Hippocampal formation (tissue), 2 donors: ENCODE measurements around the gene TFDP1.
"Not testable (repeated sequence)": the region's sequence is repeated elsewhere in the genome, so short reads cannot be mapped to it uniquely, and the experiment has no call there.

Experiments
- DNase-seq, 2 donors: peaks; one replicate each; lab custom pipeline; 2025; lab: John Stamatoyannopoulos, UW

TFDP1 gene

DNA sequence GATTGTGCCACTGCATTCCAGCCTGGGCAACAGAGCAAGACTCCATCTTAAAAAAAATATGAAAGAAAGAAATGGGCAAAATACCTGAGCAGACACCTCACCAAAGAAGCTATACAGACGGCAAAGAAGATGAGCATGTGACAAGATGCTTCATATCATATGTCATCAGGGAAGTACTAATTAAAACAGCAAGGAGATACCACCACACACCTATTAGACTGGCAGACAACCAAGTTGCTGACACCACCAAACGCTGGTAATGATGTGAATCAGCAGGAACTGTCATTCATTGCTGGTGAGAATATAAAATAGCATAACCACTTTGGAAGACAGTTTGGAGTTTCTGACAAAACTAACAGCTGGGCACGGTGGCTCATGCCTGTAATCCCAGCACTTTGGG is 11.5 kb upstream of the TFDP1 start:
- DNase-seq: no peak

DNA sequence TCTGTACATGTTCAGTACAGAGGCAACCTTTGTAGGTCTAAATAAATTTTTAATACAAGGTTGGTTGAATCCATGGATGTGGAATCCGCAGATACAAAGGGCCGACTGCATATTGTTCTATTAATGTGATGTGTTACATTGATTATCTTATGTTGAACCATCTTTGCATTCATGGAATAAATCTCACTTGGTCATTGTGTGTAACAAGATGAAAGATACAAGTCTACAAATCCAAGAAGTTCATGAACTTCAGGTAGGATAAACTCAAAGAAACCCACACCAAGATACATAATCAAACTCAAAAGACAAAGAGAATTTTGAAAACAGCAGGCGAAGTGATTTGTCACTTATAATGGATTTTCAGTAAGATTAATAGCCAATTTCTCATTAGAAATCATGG is 8.0 kb upstream of the TFDP1 start:
- DNase-seq: no peak

DNA sequence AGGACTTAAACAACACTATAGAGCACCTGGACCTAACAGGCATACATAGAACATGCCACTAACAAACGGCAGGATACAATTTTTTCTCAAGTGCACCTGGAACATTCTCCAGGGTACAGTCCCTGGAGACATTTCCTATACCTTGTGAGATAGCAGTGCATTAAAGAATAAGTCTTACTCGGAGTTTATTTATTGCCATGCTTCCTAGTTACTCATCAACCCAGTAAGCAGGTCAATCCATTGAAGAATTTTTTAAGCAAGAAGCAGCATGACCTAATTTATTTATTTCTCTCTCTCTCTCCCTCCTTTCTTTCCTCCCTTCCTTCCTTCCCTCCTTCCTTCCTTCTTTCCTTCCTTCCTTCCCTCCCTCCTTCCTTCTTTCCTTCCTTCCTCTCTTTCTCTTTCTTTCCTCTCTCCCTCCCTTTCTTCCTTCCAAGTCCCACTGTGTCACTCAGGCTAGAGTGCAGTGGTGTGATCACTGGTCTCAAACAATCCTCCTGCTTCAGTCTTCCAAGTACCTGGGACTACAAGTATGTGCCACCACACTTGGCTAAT is 6.6 kb upstream of the TFDP1 start:
- no peak for DNase-seq

DNA sequence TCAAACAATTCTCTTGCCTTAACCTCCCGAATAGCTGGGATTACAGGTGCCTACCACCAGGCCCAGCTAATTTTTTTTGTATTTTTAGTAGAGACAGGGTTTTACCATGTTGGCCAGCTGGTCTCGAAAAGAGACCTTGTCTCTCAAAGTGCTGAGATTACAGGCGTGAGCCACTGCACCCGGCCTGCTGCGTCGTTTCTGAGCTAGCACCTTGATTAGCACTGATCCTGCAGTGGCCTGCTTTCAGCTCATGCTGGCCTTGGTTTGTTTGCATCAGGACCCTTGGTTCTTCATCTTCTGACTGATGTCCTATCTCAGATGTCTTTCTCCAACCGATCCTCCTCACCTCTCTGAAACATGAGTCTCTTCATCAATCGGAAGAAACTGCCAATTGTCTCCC is 4.9 kb upstream of the TFDP1 start:
- no peak for DNase-seq

DNA sequence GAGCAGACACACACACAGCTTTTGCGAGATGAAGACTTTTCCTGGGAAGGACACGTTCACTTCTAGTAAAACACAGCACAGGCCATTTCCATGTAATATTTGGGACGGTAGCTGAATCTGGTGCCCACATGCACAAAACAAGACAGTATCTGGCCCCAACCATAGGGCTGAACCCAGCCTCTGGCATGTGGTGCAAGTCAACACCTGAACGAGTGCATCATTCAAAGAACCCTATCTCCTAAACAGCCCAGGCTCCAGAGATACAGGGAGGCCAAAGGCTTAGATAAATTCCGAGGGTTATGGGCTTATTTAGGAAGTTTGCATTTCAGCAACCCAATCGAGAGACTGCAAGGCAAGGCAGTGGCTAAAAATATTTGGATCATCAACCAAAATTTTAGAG is 2.7 kb upstream of the TFDP1 start:
- no peak for DNase-seq

DNA sequence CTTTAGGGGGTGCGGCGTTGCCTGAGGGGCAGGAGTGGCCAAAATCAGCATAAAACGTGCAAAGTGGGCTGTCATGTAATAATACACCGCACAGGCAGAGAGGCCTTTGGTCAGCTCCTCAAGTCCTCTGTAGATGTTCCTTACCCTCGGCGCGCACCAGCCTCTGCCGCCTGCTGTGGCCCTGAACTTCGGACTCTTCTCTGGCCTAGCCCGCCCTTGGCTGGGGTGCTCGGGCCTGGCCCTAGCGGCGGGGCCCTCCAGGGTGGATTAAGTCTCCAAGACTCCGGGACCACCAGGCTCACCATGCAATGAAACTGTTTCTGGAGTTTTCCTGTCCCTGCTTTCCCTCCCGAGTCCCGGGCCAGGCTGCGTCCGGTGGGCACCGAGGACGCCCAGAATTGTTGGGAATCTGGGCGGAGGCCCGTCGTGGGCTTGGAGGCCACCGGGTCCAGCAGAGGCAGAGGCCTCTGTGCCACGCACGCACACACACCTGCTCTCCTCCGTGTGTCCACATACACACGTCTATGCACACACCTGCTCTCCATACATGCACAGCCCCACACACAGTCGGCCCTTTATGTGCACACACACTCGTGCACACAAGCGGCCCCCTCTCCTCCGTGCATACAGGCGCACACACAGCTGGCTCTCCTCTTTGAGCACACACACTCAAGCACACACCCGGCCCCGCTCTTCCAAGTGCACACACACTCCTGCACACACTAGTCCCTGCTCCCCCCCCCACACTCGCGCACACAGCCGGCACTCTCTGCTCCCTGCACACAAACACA is 1.5 kb upstream of the TFDP1 start:
- no peak for DNase-seq

DNA sequence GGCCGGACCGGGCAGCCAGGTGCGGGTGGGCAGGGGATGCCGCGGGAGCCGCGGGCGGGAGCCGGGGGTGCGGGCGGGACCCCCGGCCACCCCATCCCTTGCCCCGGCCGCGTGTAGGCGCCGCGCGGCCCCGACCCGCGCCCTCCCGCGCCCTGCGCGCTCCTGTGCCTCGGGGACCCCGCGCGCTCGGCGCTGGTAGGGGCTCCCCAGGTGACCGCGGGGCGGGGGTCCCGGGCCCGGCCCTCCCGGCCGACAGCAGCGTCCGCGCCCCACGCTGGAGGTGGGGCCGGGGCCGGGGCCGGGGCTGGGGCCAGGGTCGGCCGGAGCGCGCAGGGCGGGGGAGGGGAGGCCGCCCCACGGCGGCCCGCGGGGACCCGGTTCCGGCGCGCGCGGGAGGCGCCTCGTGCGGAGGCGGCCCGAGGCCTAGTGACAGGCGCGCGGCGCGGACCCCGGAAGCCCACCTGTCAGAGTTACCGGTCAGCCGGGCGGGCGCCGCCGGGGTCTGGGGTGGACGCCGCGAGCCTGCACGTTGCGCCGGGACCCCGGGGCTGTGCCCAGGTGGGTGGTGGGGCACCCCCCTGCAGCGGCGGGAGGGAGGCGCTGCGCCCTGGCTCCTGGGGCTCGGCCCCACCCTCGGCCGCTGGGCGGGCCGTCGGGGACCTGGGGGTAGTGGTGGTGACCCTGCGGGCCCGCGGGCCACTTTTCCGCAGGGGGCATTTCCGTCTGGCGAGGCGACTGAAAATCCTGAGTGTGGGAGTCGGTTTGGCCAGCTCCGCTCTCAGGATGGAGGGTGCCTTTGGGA is 518 bp downstream of the TFDP1 start:
- no peak for DNase-seq

DNA sequence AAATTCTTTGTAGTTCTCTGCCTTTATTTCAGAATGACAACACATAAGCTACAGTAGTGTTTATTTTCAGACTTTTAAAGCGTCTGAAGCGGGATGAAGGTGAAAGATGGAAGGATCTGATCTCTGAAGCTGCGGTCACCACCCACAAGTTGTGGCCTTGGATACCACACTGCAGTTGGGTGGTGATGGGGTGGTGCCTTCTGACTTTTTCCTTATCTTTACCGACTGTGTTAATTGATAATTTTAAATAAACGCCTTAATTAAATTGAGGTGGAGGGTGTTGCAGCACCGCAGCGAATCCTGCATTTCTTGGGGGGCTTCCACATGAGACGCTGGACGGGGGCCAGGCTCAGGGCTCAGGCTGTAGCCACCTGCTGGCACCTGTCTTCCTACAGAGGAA is 1.3 kb downstream of the TFDP1 start:
- no peak for DNase-seq

DNA sequence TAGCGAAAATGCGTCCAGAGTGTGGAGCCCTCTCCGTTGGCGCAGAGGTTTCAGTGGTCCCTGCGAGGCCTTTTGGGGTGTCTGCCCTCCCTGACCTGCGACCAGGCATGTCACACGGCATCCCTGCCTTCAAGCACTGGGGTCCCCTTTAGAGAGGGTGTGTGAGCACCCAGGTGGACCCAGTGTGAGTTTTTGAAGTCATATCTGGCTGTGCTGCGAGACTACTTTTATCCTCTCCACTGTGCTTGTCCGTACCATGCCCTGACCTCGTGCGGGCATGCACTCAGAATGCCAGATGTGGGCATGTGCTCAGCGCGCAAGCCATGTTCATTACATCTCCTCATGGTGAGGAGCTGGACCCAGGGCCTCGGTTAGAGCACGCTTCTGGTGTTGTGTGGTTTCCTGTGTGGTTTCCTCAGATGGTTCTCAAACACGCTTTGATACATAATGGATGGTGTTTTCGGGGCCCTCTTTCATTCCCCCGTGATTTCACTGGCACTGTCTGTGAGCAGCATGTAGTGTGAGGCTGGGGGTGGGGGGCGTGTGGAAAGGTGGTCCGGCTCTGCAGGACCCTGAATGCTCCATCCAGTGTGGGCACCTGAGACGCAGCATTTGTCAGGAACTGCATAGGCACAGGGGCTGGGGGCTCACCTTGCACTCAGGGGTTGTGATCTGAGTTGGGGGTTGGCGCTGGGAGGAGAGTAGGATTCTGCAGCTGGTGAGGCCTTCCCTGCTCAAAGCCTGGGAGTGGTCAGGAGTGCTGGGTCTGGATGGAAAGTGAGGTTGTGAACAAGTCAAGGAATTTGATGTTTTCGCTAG is 2.3 kb downstream of the TFDP1 start:
- no peak for DNase-seq

DNA sequence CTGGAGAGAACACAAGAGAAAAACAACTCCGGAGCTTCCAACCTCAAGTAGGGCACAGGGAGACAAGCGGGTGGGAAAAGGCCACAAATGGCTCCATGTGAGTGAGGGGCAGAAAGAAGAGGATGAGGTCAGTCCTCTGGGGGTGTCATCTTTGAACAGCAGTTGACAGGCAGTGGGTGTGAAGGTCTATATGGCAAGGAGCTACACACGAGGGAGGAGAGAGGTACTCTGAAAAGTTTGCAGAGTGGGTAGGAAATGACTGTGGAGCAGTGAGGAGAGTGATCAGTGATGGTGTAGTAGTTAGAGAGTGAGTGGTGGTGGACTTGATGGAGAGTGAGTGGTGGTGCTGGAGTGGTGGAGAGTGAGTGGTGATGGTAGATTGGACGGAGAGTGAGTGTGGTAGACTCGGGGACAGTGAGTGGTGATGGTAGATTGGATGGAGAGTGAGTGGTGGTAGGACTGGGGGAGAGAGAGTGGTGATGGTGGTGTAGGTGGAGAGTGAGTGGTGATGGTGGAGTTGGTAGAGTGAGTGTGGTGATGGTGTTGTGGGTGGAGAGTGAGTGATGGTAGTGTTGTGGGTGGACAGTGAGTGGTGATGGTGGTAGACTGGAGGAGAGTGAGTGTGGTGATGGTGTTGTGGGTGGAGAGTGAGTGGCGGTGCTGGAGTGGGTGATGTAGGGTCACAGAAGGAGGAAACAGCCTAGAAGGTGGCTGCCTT is 4.0 kb downstream of the TFDP1 start:
- DNase-seq: no peak

DNA sequence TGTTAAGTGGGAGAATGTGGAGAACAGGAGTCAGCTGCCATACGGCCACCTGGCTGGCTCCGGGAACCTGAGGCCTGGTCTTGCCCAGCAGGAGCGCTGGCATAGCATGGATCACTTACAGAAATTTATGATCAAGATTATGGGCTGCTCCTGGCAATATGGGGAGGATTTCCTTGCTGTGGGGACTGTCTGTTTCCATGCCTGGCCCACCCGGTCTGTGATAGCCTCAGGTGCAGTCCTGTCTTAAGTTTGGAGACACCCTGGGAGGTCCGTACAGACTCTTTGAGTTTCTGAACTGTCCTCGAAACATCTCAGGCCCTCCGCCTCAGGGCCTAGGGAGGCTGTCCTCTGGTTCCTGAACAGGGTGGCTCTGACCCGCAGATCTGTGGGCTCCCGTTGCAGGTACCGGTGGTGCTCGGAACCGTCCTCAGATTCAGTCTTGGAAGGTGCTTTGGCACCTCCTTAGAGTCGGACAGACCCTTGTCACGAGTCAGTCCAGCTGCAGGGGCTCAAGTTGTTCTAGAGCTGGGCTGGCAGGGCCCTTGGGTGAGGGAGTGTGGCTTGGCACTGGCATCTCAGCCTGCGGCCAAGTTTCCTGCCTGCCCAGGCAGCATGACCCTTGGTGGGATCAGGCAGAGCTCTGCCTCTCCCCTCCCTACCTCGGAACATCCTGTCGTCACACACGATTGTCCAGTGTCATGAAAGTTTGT is 4.9 kb downstream of the TFDP1 start:
- DNase-seq: no peak

DNA sequence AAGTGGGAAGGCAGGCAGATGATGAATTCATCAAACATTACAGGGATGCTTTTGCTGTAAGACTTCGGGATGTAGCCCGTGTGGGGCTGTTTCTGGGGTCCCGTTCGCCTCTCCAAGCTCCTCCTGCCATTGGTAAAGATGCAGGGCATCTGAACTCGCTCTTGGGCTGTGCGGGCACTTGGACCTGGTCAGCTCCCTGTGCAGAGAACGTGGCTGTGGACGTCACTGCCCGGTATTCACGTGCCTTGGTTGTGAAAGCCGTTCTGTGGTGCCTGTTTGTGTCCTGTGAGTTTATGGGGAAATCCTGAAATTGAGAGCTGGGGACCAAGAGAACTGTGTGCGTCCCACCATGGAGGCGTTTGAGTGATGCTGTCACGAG is 5.4 kb downstream of the TFDP1 start:
- no peak for DNase-seq

DNA sequence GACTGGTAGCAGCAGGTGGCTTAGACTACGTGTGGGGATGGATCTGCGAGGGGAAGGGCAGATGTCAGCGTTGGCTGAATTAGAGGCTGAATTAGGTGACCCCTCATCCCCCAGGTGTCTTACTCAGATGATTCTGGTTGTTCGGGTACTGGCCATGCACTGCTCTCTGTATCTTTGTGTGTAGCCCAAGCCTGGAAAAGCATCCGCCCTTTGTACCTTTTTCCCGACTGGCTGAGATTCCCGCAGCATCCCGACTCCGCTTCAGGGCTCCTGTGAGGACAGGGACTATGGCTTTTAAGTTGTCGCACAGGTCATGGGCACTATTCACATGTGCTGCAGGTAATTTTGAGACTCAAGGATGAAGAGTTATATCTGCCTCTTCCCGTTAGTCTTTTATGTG is 7.2 kb downstream of the TFDP1 start:
- no peak for DNase-seq

DNA sequence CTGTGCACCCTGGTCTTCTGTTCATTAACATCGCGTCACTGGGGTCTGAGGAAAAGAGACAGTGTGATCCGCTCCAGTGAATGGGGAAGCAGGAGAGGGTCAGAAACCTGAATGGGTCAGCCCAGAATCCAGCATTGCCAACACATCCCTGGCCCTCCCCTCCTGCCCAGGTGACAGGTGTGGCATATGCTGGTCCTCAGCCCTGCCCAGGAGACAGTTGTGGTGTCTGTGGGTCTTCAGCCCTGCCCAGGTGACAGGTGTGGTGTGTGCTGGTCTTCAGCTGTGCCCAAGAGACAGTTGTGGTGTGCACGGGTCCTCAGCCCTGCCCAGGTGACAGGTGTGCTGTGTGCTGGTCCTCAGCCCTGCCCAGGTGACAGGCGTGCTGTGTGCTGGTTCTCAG is 8.0 kb downstream of the TFDP1 start:
- DNase-seq: no peak

DNA sequence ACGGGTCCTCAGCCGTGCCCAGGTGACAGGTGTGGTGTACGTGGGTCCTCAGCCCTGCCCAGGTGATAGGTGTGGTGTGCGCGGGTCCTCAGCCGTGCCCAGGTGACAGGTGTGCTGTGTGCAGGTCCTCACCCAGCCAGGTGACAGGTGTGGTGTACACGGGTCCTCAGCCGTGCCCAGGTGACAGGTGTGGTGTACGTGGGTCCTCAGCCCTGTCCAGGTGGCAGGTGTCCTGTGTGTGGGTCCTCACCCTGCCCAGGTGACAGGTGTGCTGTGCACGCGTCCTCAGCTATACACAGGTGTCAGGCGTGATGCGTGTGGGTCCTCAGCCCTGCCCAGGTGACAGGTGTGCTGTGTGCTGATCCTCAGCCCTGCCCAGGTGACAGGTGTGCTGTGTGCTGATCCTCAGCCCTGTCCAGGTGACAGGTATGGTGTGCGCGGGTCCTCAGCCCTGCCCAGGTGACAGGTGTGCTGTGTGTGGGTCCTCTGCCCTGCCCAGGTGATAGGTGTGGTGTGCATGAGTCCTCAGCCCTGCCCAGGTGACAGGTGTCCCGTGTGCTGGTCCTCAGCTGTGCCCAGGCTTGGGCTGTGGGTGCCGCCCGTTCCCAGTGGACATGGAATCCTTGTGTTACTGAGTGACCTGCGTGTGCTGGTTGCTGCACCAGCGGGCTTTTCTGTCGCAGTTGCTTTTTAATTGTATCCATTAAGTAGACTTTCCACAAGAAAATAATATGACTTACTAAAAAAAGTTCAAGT is 9.7 kb downstream of the TFDP1 start:
- DNase-seq: not testable (repeated sequence)

DNA sequence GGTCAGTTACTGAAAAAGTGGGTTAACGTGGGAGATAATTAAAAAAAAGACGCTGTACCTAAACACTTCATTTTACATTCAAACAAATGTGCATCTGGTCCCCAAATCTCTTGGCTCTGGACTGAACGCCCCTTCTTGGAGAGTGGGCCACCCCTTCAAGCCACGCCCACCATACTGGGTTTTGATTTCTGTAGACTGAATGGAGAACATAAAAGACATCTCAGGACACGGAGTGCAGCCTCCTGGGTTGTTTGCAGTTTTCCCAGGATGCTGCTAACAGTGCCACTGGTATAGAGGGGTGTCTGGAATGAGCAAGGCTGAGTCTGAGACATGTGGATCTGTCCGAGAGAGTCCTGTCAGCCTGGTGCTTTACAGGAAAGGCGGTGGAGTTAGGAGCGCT is 10.6 kb downstream of the TFDP1 start:
- DNase-seq: no peak

DNA sequence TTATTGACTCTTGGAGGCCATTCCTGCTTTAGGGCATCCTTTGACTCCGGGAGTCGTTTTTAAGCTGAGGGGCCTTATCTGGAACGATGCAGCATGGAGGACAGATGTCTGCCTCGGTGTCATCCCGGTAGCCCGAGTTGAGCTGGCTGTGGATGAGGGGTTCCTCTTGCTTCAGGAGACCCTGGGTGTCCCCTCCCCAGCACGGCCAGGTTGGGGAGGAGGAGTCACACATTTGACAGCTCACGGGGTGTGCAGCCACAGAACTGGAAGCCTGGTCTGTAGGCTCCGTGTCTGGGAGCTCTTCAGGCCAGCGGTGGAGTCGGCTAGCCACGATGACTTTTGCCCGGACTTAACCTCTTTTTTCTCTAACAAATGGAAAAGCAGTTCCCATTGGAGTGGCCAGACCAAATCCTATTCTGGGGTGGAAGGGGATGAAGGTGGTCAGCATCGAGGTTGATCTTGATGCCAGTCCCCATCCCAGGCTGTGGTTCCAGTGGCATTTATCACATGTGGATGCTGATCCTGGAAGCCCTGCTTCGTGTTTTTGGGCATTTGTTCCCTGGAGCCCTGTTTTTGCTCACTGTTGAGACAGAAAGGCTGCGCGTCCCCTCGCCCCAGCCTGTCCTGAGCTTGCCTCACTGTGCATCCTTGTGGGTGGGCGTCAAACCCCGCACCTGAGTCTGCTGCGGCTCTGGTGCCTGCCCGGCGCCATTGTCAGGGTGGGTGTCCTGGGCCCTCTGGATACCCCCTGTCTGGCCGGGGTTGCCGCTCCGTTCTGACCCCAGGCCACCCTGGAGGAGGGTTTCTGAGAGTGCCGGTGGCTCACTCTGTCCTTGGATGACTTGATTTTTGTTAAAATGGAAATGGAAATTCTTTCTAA is 12.0 kb downstream of the TFDP1 start:
- no peak for DNase-seq

DNA sequence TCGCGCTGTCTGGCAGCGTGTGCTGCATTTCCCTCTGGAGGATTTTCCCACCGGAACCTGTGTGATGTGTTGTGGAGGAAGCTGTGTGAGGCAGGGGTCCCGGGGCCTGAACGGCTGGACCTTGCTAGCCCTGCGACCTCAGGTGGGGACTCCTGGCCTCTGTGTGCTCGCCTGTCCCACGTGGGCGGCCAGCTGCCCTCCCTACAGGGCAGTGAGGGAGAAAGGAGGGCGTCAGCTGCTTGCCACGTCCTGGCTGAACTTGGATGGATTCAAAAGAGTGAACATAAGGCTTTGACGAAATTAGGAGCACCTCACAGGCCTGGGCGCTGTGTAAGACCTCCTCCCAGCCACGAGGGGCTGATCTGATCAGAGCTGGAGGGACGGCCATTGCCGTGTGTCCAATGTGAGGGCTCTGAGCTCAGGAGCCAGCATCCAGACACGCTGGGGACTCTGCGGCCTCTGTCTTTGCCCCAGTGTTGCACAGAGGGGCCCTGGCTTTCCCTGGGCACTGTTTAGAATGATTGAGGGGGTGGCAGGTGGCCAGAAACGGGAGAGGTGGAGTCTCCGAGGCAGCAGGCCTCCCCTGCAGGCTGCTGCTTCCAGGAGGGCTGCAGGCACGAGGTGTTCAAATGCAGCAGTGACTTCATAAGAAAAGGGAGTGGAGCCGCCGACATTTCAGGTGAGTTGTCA is 13.0 kb downstream of the TFDP1 start:
- no peak for DNase-seq

DNA sequence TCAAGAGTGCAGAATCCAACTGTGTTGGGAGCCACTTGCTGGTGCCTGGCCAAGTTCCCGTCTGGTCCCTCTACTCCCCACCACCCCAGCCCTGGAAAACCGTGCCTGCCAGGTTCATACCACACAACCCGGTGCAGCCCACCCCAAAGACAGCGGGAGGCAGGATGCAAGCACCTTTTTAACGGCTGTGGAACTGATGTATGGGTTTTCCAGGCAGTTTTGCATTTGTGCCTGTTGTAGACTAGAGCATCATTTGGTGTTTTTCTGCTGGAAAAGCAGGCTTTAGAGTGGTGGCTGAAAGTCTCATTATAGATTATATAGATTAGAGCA is 13.5 kb downstream of the TFDP1 start:
- no peak for DNase-seq
